NCI-H524 treated with DMSO at 0.1 percent for 48 hours (cell line): Measurements from ENCODE around the gene PAX3.
A peak's percentile ranks its signal among the peaks of the same experiment; 100 is the strongest.

Experiments
- DNase-seq: peaks from one replicate; lab custom pipeline; 2025; lab: John Stamatoyannopoulos, UW

PAX3 gene

DNA sequence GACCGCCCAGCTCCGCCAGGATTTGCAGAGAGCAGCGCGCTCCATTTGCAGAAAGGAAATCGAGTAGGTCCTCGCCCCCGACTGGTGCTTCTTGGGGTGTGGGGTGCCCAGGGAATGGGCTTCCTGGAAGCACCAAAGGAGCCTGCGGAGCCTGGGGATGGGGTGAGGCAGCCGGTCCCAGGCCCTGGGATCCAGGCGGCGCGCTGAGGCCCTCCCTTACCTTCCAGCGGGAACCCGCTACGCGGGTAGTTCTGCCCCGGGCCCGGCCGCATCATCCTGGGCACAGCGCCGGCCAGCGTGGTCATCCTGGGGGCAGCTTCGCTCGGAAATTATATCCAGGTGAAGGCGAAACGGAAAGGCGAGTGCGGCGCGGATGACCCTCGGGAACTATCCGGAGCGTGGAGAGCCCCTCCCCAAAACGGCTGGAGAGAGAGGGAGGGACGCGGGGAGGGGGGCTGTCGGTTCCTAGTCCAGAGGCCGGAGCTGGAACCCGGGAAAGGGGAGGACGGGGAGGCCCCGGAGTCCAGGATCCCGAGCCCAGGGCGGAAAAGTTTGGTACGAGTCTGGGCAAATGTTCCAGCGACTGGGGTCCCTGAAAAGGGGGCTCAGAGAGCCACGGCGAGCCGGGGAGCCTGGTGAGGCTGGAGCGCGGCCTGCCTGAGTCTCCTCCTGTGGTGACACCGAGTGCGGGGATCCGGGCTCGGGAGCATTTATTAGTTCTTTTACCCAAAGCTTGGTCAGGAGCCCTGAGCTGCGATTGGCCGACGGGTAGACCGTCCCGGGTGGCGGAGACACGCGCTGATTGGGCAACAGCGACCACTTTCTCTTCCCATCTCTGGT lies at the start of gene PAX3:
PAX3 (minus strand) TSS at position 688 of the 840 bp plus-strand sequence; CDS start at position 305, 383 bp downstream.
- no peak for DNase-seq

DNA sequence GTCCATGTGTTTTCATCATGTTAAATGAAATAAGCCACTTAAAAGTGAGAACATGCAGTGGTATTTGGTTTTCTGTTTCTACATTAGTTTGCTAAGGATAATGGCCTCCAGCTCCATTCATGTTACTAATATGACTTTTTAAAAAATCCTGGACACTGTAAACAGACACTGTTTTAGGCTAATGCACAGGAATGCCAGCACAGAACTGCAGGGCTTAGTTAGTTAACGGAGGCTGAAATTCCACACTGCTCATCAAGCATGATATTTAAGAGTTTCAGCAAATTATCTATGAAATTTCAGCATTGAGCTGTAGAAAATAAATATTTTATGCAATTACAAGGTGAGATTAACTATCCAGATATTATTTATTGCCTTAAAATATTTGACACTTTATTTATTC lies 42.5 kb upstream of the PAX3 start:
- DNase-seq, result no peak

DNA sequence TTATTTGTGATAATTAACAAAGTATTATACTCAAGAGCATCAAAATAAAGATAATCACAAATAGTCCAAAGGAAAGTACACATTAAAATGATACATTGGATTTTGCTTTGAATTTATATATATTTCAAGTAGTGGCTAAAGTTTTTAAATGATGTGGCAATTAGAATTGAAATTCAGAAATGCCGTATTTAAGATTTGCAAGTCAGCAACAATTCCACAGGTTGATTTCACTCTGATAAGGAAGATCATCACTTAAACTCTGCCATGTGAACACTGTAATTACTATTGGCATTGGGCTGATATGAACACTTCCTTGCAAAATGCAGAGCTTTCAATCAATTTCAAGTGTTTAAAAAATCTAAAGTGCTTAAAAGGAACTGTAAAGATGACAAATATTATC lies 39.6 kb upstream of the PAX3 start:
- DNase-seq, result no peak

DNA sequence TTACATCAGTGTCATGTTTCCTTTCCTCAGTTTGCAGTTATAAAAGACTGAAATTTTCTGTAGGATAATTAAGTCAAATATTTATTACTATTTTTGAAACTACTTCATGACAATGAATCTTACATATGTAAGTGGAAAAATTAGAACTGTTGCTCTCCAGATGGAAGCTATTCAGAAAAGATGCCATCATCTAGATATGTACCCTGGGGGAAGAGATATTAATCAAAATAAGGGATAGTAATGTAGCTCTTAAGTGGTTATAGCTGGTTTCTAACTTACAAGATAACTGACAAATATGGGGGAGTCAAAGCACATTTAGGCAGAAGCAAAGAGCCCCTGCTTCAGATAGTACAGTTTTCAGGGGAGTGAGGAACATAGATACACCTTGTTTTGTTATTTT lies 38.1 kb upstream of the PAX3 start:
- no peak for DNase-seq

DNA sequence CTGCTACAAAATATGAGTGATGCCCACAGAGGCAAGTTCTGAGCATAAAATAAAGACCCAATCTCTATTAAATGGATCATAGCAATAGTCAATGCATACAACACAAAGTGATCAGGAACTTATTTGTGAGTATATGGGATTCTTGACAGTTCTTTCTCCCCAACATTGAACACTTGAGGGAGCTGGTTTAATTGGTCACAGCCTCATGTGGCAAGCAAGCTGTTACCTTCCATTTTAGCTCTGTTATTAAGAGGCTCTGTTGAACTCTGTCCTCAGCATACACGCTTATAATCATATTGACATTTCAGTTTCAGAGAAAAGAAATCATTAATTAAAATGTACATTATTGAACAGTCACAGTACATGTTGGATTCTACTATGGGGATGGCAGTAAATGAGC lies 37.6 kb upstream of the PAX3 start:
- DNase-seq, result no peak

DNA sequence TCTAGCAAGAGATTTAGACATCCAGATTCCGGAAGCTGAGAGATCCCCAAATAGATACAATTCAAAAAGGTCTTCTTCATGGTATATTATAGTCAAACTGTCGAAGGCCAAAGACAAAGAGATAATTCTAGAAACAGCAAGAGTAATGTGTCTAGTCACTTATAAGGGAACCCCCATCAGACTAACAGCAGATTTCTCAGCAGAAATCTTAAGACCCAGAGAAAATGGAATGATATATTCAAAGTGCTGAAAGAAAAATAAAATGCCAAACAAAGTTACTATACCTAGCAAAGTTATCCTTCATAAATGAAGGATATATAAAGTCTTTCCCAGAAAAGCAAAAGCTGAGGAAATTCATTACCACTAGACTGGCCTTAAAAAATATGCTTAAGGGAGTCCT lies 36.1 kb upstream of the PAX3 start:
- no peak for DNase-seq

DNA sequence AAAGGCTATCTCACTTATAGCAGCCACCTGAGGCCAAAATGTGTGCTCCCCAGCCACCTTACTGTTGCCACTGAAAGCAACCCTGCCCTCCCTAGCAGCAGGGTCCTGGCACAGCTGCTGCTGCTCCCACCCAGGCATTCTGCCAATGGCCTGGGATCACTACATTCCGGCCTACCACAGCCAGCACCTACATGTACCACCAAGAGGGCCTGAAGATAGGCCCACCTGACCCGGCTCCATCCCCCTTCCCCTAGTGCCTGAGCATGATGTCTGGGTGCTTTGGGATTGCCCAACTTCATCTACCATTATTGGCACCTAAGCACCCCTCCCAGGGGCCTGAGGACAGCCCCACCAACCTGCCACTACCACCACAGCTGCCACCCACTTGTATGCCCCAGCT lies 34.6 kb upstream of the PAX3 start:
- DNase-seq, result no peak

DNA sequence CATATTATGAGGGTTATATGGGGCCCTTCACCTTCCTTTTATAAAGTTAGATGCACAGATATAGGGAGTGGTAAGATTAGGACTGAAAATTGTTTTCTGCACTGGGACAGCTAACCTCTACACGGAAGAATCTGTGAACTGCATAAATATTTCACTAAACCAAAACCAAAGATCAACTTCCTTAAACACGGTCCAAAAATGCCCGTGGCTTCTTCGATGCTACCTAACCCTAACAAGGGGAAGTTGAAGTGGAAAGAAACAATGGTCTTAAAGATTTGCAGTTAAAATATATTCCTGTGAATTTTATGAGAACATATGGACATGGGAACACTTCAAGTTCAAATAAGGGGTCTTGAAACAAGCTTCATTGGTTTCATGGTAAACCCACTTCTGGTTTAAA lies 33.3 kb upstream of the PAX3 start:
- DNase-seq, result no peak

DNA sequence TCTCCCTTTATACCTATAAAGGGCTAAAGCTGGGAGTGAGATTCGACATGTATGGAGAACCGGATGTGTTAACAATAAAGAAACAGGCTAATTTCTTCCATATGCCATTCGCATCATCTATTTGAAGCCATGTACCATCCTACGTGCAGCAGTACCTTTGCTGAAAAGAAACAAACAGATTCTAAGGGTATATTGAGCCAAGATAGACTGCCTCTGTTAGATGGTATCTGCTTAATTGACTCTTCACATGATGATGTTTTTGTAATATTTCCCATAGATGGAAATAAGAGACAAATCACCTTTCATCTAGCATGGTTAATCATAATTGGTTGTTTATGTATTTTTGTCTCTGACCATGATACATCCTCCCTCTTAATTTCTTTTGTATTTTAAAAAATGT lies 32.1 kb upstream of the PAX3 start:
- no peak for DNase-seq

DNA sequence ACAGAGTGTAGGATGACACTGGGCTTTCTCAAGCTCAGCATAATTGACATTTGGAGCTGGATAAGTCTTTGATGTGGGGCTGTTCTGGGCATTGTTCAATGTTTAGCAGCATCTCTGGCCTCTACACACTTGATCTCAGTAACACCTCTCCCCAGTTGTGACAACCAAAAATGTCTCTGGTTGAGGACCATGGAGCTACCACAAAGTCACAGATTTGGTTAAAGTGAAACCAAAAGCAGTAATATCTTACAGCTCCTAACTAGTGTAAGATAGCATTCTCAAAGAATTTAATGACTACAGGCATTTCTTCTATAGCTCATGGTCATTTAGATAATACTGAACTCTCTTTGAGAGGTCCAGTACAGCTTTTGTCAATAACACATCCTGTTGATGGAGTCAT lies 23.4 kb upstream of the PAX3 start:
- no peak for DNase-seq

DNA sequence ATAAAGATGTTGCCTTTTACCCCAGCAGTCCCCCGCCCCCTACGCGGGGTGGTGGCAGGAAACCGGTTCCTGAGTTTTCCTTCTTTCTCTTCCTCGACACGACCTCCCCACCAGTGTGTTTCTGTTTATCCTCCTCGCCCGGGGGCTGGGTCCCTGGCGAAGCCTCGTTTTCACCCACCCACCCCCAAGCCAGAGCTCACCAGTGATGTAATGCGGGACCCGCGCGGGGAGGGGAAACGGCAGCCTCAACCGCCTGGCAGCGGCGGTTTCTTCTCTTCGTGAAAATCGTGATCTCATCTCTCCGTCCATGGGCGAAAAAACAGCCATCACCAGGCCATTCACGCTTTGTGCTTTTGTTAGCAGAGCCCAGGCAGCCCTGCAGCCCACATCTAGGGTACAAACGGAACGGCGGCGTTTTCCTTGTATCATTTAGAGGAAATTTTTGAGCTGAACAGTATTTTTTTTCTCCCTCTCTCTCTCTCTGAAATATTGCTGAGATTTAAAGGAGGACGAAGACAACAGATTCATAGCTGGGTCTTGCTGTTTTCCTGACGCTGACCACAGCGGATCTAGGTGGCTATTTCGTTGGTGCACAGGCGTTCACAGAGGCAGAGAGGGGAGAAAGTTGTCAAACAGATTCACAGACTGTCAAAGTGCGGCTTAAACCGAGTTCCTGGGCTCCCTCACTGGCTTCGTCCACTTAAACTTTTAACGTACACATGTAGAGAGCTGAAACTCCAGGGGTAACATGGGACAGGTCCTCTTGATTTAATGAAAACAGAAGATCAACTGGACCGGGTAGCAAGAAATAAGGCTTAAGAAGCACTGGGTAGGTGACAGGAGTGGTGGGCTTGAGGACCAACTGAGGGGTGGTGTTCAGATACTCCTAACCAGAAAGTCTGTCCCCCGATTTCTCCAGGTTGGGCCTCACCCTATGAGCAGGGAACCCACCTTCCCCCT lies 21.9 kb upstream of the PAX3 start:
- DNase-seq, result no peak

DNA sequence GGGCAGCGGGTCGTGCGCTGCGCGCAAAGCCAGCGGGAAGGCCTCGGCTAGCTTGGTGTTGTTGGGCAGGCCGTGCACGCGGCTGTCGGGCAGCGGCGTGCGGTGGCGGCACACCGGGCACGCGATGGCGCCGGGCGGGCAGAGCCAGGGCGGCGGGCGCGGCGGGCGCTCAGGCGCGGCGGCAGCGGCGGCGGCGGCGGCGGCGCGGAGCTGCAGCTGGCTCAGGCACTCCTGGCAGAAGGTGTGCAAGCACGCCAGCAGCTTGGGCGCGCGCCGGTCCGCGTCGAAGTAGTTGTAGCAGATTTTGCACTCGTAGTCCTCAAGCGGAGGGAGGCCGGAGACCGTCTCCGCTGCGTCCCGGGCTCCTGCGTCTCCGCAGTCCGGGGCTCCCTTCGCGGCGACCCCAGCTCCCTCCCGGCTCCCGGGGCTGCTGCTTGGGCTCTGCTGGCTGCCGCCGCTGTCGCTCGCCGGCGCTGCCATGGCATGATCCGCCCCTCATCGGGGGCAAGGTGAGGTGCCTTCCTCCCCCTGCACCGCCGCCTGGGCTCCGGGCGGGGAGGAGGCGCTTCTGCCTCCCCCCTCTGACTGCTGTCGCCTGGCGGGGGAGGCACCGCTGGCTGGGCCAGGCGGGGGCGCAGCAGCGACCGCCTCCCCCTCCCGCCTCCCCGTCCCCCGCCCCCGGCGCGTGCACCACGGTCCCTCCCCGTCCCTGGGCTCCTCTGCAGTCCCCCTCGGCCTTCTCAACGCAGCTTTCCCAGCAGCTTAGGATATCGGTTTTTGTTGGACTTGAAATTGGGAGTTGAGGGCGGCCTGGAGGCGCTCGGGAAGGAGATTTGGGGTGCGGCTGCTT lies 21.0 kb upstream of the PAX3 start:
- DNase-seq, result no peak

DNA sequence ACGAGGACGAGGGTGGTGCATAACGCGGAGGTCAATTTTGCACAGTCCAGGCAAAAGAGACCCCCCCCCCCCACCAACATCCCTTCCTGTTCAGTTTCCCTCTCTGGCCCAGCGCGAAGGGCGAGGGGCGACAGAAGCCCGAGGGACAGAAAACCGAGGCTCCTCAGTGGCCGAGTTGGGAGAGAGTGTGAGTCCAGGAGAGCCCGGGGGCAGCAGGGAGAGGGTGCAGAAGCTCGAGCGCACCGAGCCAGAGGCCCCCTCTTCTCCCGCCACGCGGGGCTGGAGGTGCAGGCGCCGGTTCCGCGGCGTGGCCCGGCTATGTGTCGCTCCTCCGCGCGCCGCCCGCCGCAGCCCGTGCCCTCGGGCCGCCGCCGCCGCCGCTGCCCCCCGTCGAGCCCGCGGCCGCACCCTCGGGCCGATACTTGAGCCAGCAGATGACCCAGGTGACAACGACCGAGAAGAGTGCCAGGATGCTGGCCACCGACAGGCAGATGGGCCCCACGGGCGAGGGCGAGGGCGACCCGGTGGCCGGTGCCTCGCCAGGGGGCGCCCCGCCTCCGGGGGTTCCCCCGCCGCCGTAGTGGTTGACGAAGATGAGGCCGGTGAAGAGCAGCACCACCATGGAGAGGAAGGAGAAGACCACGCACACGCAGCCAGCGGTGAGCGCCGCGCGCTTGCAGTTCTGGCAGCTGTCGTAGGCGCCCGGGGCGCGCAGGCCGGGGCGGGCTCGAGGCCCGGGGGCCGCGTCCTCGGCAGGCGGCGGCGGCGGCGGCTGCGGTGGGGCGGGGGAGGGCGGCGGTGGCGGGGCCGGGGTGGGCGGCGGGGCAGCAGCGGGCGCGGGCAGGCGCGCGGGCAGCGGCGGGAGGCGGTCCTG lies 20.2 kb upstream of the PAX3 start:
- DNase-seq, result no peak

DNA sequence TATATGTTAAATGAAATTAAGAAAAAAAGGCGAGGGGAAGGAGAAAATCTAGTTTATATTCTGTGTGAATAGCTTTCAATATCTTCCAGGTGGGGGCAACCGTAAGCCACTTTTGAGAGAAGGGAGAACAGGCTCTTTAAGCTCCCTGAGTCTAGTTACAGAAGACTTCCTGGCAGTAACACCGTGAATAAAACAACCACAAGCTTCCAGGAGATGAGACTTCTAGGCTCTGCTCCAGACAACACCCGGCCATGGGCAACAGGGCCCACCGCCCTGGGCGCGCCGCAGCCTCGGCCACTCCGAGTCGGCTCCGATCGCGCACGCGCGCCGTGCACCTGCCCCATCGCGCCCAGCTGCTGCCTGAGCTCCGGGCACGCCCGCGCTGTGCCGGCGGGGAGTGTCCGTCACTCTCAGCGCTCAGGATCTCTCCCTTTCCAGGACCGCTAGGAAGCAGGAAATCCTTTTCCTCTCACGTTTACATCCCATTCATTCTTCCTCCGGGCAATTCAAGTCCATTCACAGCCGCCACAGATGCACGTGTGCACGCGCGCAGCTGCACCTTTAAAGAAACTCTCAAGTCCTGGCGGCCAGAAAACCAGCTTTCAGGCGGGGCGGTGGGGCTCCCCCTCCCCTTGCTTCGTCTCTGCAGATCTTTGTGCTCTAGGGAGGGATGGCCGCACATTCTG lies 19.4 kb upstream of the PAX3 start:
- DNase-seq, result peak; percentile 29

DNA sequence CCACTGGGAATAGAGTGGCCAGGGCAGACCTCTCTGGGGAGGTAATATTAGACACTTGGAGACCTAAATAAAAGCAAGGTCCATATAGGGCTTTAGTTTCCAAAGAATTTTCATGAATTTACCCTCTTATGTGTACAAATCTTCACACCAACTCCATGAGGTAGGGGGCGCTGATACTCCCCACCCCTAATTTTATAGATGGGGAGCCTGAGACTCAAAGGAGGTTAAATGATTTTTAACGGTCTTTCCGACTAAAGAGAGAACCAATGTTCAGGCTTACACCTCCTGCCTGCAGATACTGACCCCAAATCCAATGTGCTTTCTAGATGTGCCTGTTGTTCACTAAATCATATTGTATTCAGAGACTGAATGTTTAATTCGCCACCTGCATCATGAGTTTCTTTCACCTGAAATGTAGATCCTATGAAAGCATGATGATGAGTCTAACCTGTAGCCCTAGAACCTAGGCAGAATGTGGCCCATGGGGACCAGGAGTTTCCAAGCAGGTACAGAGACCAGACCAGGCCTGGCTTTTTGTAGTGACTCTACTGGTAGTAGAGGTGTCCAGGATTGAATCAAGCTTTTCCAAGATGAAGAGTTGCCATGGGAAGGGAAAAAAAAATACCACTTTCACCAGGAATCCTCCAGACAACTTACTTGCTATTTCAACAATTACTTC lies 16.8 kb upstream of the PAX3 start:
- DNase-seq, result no peak

DNA sequence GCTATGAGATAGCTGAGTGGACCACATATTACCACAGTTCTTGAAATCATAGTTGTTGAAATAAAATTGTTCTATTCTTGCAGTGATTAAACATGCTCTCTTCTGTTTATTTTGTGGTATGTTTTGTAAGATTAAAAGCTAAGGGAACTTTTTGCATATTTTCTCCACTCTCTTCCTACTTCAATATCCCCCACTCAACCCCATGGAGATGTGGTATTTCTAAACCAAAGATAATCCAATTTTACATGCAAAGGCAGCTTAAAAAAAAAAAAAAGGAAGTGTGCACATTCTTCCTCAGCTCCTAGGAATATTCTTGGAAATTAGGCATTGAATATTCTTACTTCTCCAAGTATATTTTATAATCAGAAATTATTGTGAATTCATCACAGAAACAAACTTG lies 15.0 kb upstream of the PAX3 start:
- no peak for DNase-seq

DNA sequence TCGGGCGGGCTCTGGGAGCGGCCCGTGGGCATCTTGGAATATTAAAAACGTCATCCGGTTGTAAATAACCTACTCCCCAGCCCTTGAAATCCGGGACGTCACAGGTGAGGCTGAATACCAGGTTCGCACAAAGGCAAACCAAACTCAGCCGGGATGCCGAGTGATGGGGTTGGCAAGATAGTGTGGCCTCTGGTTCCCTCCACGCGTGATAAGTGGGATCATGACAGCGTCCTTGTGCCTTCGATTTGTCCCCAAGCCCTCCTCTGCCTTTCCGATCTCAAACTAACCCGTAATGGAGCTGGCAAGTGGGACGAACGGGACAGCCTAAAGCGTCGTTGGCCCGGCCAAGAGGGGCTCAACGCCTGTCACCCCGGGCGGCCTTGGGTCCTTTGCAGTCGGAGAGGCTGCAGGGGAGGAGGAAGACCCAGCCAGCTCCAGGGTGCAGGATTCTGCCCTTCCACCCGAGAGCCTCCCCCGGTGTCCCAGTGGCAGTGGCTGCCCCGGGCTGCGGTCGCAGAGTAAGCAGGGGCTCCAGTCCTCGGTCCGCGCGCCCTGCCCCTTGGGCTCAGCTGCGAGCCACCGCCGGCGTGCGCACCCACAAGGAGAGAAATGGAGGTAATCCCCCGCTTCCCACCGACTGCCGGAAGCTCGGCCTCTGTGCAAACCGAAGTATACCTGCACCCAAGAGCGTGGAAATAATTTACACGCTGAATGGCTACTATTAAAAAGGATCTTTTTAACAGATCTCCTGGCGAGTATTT lies 13.4 kb upstream of the PAX3 start:
- no peak for DNase-seq

DNA sequence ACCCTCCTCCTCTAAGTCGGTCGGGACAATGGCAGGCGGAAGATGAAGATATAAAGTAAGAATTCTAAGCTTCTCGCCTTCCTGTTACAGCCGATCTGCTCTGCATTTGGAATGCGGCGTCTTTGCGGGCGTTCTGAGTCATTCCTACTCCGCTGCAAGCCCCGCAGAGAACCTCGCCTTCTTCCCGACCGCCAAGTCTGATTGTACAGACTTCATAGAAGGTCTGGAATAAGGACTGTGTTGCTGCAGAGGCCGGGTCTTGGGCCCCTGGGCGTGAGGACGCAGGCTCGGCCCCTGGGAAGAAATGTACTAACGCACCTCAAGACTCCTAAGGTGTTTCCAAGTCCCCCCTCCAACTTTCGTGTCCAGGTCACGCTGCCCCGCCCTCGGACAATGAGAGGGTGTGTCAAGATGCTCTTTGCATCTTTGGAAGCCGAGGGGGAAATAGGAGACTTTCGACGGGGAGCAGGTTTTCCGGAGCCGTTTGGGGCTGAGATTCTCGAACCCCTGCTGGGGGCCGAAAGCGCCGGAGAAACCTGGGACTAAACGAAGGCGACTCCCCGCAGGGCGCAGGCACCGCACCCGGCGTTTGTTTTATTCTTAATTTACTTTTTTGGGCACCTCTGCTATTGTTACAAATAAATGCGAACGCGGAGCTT lies 12.7 kb upstream of the PAX3 start:
- no peak for DNase-seq
